ENCODE results near the gene PRB3.

PRB3 gene

GRCh38 chr12:11269607-11270006, at the start of gene PRB3:
Gene PRB3 (minus strand): TSS chr12:11269707. CDS start chr12:11269669, 38 bp downstream.
- Histone ChIP-seq H3K27me3 (ENCODE audit: control insufficient read depth, insufficient read depth, low read length) (no peaks in the 10 kb centered on the region), H3K4me3 (ENCODE audit: low read length) (no peak within 1 kb of the TSS), H3K4me1 (ENCODE audit: control insufficient read depth, insufficient read depth, low read length) (no peaks in the 10 kb centered on the region), H3K9me3 (ENCODE audit: control insufficient read depth, insufficient read depth, low read length) (no peaks in the 10 kb centered on the region), H3K27ac (ENCODE audit: low read length) (no peak within 1 kb of the TSS), H3K36me3 (ENCODE audit: control insufficient read depth, insufficient read depth, low read length) (no peaks in the 10 kb centered on the region)
- no peak for DNase-seq (ENCODE audit: low read depth, low spot score)
- no CpG with 5 or more reads among the region's 3 CpGs for WGBS (ENCODE audit: insufficient coverage, insufficient read length)

DNA sequence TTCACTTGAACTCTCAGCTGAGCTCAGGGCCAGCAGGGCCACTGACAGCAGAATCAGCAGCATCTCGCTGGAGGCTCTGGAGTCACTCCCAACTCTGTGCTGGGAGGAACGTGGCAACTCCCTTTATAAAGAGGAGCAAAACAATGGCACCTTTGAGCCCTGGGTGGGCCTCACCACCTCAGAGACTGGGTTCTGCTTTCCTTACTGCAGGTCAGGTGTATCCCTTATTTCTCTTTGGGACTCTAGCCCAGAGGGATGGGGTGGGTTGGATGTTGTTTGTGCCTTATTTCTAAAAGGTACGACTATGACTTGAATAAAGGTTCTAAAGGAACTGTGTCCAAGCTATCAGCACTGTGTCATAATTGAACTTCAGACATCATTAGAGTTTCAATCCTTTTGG, 40.8 kb upstream of the PRB3 start, which contains the start of gene PRB4:
Gene PRB4 (minus strand): TSS at position 101 of the 400 bp plus-strand sequence. CDS start 38 bp downstream, at position 63.
- H3K36me3 ChIP-seq (ENCODE audit: control insufficient read depth, insufficient read depth, low read length): no peaks in the 10 kb centered on the region
- no peaks in the 10 kb centered on the region for H3K4me1 ChIP-seq (ENCODE audit: control insufficient read depth, insufficient read depth, low read length)
- WGBS (ENCODE audit: insufficient coverage, insufficient read length): no CpG with 5 or more reads among the region's 3 CpGs
- DNase-seq (ENCODE audit: low read depth, low spot score): no peak
- no peaks in the 10 kb centered on the region for H3K27me3 ChIP-seq (ENCODE audit: control insufficient read depth, insufficient read depth, low read length)
- no peaks in the 10 kb centered on the region for H3K9me3 ChIP-seq (ENCODE audit: control insufficient read depth, insufficient read depth, low read length)
- H3K4me3 ChIP-seq (ENCODE audit: low read length): no peak within 1 kb of the TSS
- no peak within 1 kb of the TSS for H3K27ac ChIP-seq (ENCODE audit: low read length)

- H3K36me3 ChIP-seq (ENCODE audit: control insufficient read depth, insufficient read depth, low read length): no peaks in the 10 kb centered on the region
- no peak overlapping the region for H3K27ac ChIP-seq (ENCODE audit: low read length)
- no CpG with 5 or more reads among the region's 2 CpGs for WGBS (ENCODE audit: insufficient coverage, insufficient read length)
- H3K27me3 ChIP-seq (ENCODE audit: control insufficient read depth, insufficient read depth, low read length): no peaks in the 10 kb centered on the region
- DNase-seq (ENCODE audit: low read depth, low spot score): no peak
- H3K4me3 ChIP-seq (ENCODE audit: low read length): no peak overlapping the region
- H3K9me3 ChIP-seq (ENCODE audit: control insufficient read depth, insufficient read depth, low read length): no peaks in the 10 kb centered on the region
- H3K4me1 ChIP-seq (ENCODE audit: control insufficient read depth, insufficient read depth, low read length): no peaks in the 10 kb centered on the region
Observed at GRCh38 chr12:11307143-11307542, 37.6 kb upstream of the PRB3 start.

DNA sequence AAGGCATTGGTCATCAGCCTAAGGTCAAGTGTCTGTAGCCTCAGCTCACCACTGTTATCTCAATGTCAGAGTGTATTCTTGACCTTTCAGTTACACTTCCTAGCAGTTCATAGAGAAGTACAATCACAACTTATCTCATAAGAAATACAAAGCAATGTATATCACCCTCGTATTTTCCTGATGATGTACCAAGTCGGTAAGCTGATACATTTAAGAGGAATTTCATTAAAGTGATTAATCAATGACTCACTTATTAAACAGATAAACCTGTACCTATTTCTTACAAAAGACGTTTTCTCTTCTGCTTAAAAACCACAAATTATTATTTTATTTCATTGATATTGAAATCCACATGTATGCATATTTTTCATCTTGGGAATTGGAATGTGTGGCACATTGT, 3.9 kb upstream of the PRB3 start:
- H3K9me3 ChIP-seq (ENCODE audit: control insufficient read depth, insufficient read depth, low read length): no peaks in the 10 kb centered on the region
- WGBS (ENCODE audit: insufficient coverage, insufficient read length): 100% methylated on average over 1 of the region's 3 CpGs
- no peak overlapping the region for H3K4me3 ChIP-seq (ENCODE audit: low read length)
- H3K27me3 ChIP-seq (ENCODE audit: control insufficient read depth, insufficient read depth, low read length): no peaks in the 10 kb centered on the region
- no peak for DNase-seq (ENCODE audit: low read depth, low spot score)
- H3K4me1 ChIP-seq (ENCODE audit: control insufficient read depth, insufficient read depth, low read length): no peaks in the 10 kb centered on the region
- no peak overlapping the region for H3K27ac ChIP-seq (ENCODE audit: low read length)
- H3K36me3 ChIP-seq (ENCODE audit: control insufficient read depth, insufficient read depth, low read length): no peaks in the 10 kb centered on the region

- no CpG with 5 or more reads among the region's 1 CpG for WGBS (ENCODE audit: insufficient coverage, insufficient read length)
- H3K4me1 ChIP-seq (ENCODE audit: control insufficient read depth, insufficient read depth, low read length): no peaks in the 10 kb centered on the region
- no peaks in the 10 kb centered on the region for H3K36me3 ChIP-seq (ENCODE audit: control insufficient read depth, insufficient read depth, low read length)
- no peak for DNase-seq (ENCODE audit: low read depth, low spot score)
- no peak overlapping the region for H3K4me3 ChIP-seq (ENCODE audit: low read length)
- H3K27ac ChIP-seq (ENCODE audit: low read length): no peak overlapping the region
- no peaks in the 10 kb centered on the region for H3K9me3 ChIP-seq (ENCODE audit: control insufficient read depth, insufficient read depth, low read length)
- no peaks in the 10 kb centered on the region for H3K27me3 ChIP-seq (ENCODE audit: control insufficient read depth, insufficient read depth, low read length)
Observed at GRCh38 chr12:11264501-11264900, 5.0 kb downstream of the PRB3 start.

GRCh38 chr12:11246489-11246888, 23.0 kb downstream of the PRB3 start:
- Histone ChIP-seq H3K36me3 (ENCODE audit: control insufficient read depth, insufficient read depth, low read length) (no peaks in the 10 kb centered on the region), H3K27me3 (ENCODE audit: control insufficient read depth, insufficient read depth, low read length) (no peaks in the 10 kb centered on the region), H3K27ac (ENCODE audit: low read length) (no peak overlapping the region), H3K4me1 (ENCODE audit: control insufficient read depth, insufficient read depth, low read length) (no peaks in the 10 kb centered on the region), H3K4me3 (ENCODE audit: low read length) (no peak overlapping the region), H3K9me3 (ENCODE audit: control insufficient read depth, insufficient read depth, low read length) (no peaks in the 10 kb centered on the region)
- WGBS (ENCODE audit: insufficient coverage, insufficient read length): no CpG with 5 or more reads among the region's 1 CpG
- no peak for DNase-seq (ENCODE audit: low read depth, low spot score)

- no CpG with 5 or more reads among the region's 3 CpGs for WGBS (ENCODE audit: insufficient coverage, insufficient read length)
- DNase-seq (ENCODE audit: low read depth, low spot score): no peak
- Histone ChIP-seq H3K4me3 (ENCODE audit: low read length) (no peak overlapping the region), H3K9me3 (ENCODE audit: control insufficient read depth, insufficient read depth, low read length) (no peaks in the 10 kb centered on the region), H3K4me1 (ENCODE audit: control insufficient read depth, insufficient read depth, low read length) (no peaks in the 10 kb centered on the region), H3K27ac (ENCODE audit: low read length) (no peak overlapping the region), H3K27me3 (ENCODE audit: control insufficient read depth, insufficient read depth, low read length) (no peaks in the 10 kb centered on the region), H3K36me3 (ENCODE audit: control insufficient read depth, insufficient read depth, low read length) (no peaks in the 10 kb centered on the region)
Observed at GRCh38 chr12:11242656-11243055, 26.9 kb downstream of the PRB3 start.

DNA sequence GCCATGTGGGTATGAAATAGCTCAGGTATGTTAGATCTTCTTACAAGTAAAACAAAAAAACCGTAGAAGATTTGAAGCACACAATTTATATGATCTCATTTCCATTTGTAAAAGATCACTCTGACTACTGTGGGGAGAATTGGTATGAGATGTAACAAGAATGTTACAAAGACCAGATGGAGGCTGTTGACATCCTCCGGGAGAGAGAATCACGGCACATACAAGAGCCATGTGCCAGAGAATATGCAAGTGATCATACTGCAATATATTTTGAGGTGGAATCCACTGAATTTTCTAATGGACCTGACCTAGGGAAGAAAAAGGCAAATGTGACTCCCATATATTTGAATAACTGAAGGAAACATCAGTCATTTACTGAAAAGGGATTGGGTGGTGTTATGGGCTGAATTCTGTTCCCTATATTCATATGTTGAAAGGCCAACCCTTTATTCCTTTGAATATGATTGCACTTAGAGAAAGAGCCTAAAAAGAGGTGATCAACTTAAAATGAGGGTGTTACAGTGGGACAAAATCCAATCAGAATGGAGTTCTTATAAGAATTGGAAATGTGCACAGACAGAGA, 29.1 kb downstream of the PRB3 start:
- WGBS (ENCODE audit: insufficient coverage, insufficient read length): no CpG with 5 or more reads among the region's 3 CpGs
- H3K9me3 ChIP-seq (ENCODE audit: control insufficient read depth, insufficient read depth, low read length): no peaks in the 10 kb centered on the region
- H3K4me3 ChIP-seq (ENCODE audit: low read length): no peak overlapping the region
- no peaks in the 10 kb centered on the region for H3K27me3 ChIP-seq (ENCODE audit: control insufficient read depth, insufficient read depth, low read length)
- H3K36me3 ChIP-seq (ENCODE audit: control insufficient read depth, insufficient read depth, low read length): no peaks in the 10 kb centered on the region
- DNase-seq (ENCODE audit: low read depth, low spot score): no peak
- no peak overlapping the region for H3K27ac ChIP-seq (ENCODE audit: low read length)
- H3K4me1 ChIP-seq (ENCODE audit: control insufficient read depth, insufficient read depth, low read length): no peaks in the 10 kb centered on the region

GRCh38 chr12:11238275-11238674, 31.2 kb downstream of the PRB3 start:
- WGBS (ENCODE audit: insufficient coverage, insufficient read length): no CpG with 5 or more reads among the region's 4 CpGs

DNA sequence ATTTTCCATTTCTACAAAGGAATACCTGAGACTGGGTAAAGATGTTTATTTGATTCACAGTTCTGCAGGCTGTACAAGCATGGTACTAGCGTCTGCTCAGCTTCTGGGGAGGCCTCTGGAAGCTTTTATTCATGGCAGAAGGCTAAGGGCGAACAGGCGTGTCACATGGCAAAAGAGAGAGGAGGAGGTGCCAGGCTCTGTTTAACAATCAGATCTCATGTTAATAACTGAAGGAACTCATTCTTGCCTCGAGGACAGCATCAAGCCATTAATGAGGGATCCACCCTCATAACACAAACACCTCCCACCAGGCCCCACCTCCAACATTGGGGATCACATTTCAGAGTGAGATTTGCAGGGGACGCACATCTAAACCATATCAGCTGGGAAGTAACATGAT, 36.0 kb downstream of the PRB3 start:
- Histone ChIP-seq H3K27me3 (ENCODE audit: control insufficient read depth, insufficient read depth, low read length) (no peaks in the 10 kb centered on the region), H3K36me3 (ENCODE audit: control insufficient read depth, insufficient read depth, low read length) (no peaks in the 10 kb centered on the region), H3K4me3 (ENCODE audit: low read length) (no peak overlapping the region), H3K9me3 (ENCODE audit: control insufficient read depth, insufficient read depth, low read length) (no peaks in the 10 kb centered on the region), H3K4me1 (ENCODE audit: control insufficient read depth, insufficient read depth, low read length) (no peaks in the 10 kb centered on the region), H3K27ac (ENCODE audit: low read length) (no peak overlapping the region)
- DNase-seq (ENCODE audit: low read depth, low spot score): no peak
- WGBS (ENCODE audit: insufficient coverage, insufficient read length): no CpG with 5 or more reads among the region's 5 CpGs

More at GRCh38 chr12:11238275-11238674, 31.2 kb downstream of the PRB3 start:
- H3K4me3 ChIP-seq (ENCODE audit: low read length): no peak overlapping the region
- DNase-seq (ENCODE audit: low read depth, low spot score): no peak
- H3K27me3 ChIP-seq (ENCODE audit: control insufficient read depth, insufficient read depth, low read length): no peaks in the 10 kb centered on the region
- H3K4me1 ChIP-seq (ENCODE audit: control insufficient read depth, insufficient read depth, low read length): no peaks in the 10 kb centered on the region
- no peaks in the 10 kb centered on the region for H3K36me3 ChIP-seq (ENCODE audit: control insufficient read depth, insufficient read depth, low read length)
- H3K9me3 ChIP-seq (ENCODE audit: control insufficient read depth, insufficient read depth, low read length): no peaks in the 10 kb centered on the region
- no peak overlapping the region for H3K27ac ChIP-seq (ENCODE audit: low read length)

GRCh38 chr12:11228296-11228879, 41.1 kb downstream of the PRB3 start:
- no peaks in the 10 kb centered on the region for H3K9me3 ChIP-seq (ENCODE audit: control insufficient read depth, insufficient read depth, low read length)
- no peak overlapping the region for H3K27ac ChIP-seq (ENCODE audit: low read length)
- WGBS (ENCODE audit: insufficient coverage, insufficient read length): no CpG with 5 or more reads among the region's 5 CpGs
- H3K4me1 ChIP-seq (ENCODE audit: control insufficient read depth, insufficient read depth, low read length): no peaks in the 10 kb centered on the region
- H3K36me3 ChIP-seq (ENCODE audit: control insufficient read depth, insufficient read depth, low read length): no peaks in the 10 kb centered on the region
- peak; percentile 73 for DNase-seq (ENCODE audit: low read depth, low spot score)
- no peaks in the 10 kb centered on the region for H3K27me3 ChIP-seq (ENCODE audit: control insufficient read depth, insufficient read depth, low read length)
- H3K4me3 ChIP-seq (ENCODE audit: low read length): no peak overlapping the region
